Measurements from ENCODE around the gene ASRGL1. TPM values are rescaled to one million over a fixed set of nuclear protein-coding genes. Genes with fewer than 3 reads are reported as not detected.

ASRGL1 gene
- polyA plus RNA-seq, 1 of the 3 experiments (the other 2 are of a cell fraction): 4.3 TPM

DNA sequence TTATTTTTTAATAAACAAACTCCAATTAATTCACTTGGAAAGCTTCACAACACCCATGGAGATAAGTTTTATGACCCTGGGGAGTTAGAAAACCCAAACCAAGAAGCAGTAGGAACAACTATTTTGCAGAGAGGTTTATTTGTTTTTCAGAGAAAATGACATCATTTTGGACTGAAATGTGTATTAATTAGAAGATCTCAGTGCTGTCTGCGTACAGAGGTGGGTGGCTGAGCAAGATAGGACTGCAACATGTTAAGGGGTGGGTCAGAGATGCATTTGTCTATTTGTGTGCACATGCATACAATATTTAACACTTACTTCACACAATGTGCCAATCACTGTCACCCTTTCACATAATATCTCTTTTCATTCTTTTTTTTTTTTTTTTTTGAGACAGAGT lies 82.7 kb downstream of the ASRGL1 start:
- no peak overlapping the region for H3K9ac ChIP-seq
- CTCF ChIA-PET: interaction anchor here (1.6 kb wide), 1 partner anchor 25 kb away, joined by 8 read pairs; no protein-coding TSS in a partner anchor
- H3K4me2 ChIP-seq: no peak overlapping the region
- H3F3A ChIP-seq (replicated peaks; ENCODE audit: insufficient read depth): no peaks in the 10 kb centered on the region
- no peaks in the 10 kb centered on the region for H3K9me3 ChIP-seq
- H3K4me3 ChIP-seq (ENCODE audit: low read depth in 2 of 2, low read length in 1 of 2): no peak overlapping the region
- TF ChIP-seq ELF1 (IDR thresholded peaks at IDR 0.05) (no peak), NFIC (IDR thresholded peaks at IDR 0.05; ENCODE audit: borderline replicate concordance) (no peak), NRF1 (IDR thresholded peaks at IDR 0.05; ENCODE audit: low read depth, low read length) (no peak), RAD21 (IDR thresholded peaks at IDR 0.05; ENCODE audit: low read length) (no peak), TEAD4 (IDR thresholded peaks at IDR 0.05; ENCODE audit: borderline replicate concordance, insufficient read depth) (no peak), SIN3A (IDR thresholded peaks at IDR 0.05; ENCODE audit: borderline replicate concordance, low read depth, low read length) (no peak), TCF12 (IDR thresholded peaks at IDR 0.05) (no peak), MXI1 (IDR thresholded peaks at IDR 0.05; ENCODE audit: low read depth, low read length) (no peak)
- TF ChIP-seq, protein P1, sequence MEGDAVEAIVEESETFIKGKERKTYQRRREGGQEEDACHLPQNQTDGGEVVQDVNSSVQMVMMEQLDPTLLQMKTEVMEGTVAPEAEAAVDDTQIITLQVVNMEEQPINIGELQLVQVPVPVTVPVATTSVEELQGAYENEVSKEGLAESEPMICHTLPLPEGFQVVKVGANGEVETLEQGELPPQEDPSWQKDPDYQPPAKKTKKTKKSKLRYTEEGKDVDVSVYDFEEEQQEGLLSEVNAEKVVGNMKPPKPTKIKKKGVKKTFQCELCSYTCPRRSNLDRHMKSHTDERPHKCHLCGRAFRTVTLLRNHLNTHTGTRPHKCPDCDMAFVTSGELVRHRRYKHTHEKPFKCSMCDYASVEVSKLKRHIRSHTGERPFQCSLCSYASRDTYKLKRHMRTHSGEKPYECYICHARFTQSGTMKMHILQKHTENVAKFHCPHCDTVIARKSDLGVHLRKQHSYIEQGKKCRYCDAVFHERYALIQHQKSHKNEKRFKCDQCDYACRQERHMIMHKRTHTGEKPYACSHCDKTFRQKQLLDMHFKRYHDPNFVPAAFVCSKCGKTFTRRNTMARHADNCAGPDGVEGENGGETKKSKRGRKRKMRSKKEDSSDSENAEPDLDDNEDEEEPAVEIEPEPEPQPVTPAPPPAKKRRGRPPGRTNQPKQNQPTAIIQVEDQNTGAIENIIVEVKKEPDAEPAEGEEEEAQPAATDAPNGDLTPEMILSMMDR (IDR thresholded peaks at IDR 0.05): no peak
- H3K4me1 ChIP-seq (ENCODE audit: control insufficient read depth in 1 of 2, insufficient read depth in 2 of 2, low read depth in 1 of 2, low read length in 1 of 2): peaks cover 3 to 7% of the 10 kb centered on the region in 2 experiments; a peak in 1 of 4 replicates
- no peaks in the 10 kb centered on the region for H3K79me2 ChIP-seq (ENCODE audit: insufficient read depth)
- H3K36me3 ChIP-seq (replicated peaks in 1 of 2; ENCODE audit: control insufficient read depth in 1 of 2, insufficient read depth in 2 of 2, low read length in 1 of 2): no peaks in the 10 kb centered on the region
- whole genome bisulfite sequencing (ENCODE audit: low lambda C conversion rate): 82% methylated on average over 1 of the region's 1 CpG
- H4K20me1 ChIP-seq (ENCODE audit: insufficient read depth): no peaks in the 10 kb centered on the region
- H3K9me2 ChIP-seq: no peaks in the 10 kb centered on the region
- H3K27ac ChIP-seq (ENCODE audit: low read depth in 2 of 2, low read length in 1 of 2): no peak overlapping the region
- DNase-seq: no peak
- no peak overlapping the region for H2AFZ ChIP-seq (ENCODE audit: low read depth)
- H3K27me3 ChIP-seq (ENCODE audit: insufficient read depth): no peaks in the 10 kb centered on the region
- POLR2A ChIA-PET: no interaction called here

DNA sequence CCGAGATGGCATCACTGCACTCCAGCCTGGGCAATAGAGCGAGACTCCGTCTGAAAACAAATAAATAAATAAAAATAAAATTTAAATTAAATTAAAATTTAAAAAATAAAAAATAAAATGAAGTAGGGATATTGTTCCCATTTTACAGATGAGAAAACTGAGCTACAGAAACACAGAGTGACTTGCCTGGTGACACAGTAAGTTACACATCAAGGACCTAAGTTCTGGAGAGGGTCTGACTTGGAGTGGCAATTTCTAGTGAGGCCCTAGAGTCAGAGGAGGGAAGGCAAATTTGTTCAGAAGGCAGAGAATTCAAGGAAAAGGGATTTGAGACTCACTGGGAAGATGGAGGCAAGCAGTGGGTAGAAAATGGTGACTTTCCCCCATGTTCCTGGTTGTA lies 83.6 kb downstream of the ASRGL1 start:
- Histone ChIP-seq H3K4me1 (ENCODE audit: control insufficient read depth in 1 of 2, insufficient read depth in 2 of 2, low read depth in 1 of 2, low read length in 1 of 2) (peaks cover 3 to 7% of the 10 kb centered on the region in 2 experiments; a peak in 1 of 4 replicates), H3F3A (replicated peaks; ENCODE audit: insufficient read depth) (no peaks in the 10 kb centered on the region), H3K27ac (ENCODE audit: low read depth in 2 of 2, low read length in 1 of 2) (no peak overlapping the region), H3K9me3 (no peaks in the 10 kb centered on the region), H3K9me2 (no peaks in the 10 kb centered on the region), H3K9ac (no peak overlapping the region), H3K4me2 (no peak overlapping the region), H3K27me3 (ENCODE audit: insufficient read depth) (no peaks in the 10 kb centered on the region), H3K79me2 (ENCODE audit: insufficient read depth) (no peaks in the 10 kb centered on the region), H4K20me1 (ENCODE audit: insufficient read depth) (no peaks in the 10 kb centered on the region), H3K4me3 (ENCODE audit: low read depth in 2 of 2, low read length in 1 of 2) (no peak overlapping the region), H3K36me3 (replicated peaks in 1 of 2; ENCODE audit: control insufficient read depth in 1 of 2, insufficient read depth in 2 of 2, low read length in 1 of 2) (no peaks in the 10 kb centered on the region), H2AFZ (ENCODE audit: low read depth) (no peak overlapping the region)
- POLR2A ChIA-PET: no interaction called here
- CTCF ChIA-PET: interaction anchor here (0.8 to 9.6 kb wide), 4 partner anchors 26 to 168 kb away, joined by 3 to 183 read pairs (median 3); no protein-coding TSS in a partner anchor
- TF ChIP-seq, protein P1 (IDR thresholded peaks at IDR 0.05): no peak
- TF ChIP-seq, protein P2, sequence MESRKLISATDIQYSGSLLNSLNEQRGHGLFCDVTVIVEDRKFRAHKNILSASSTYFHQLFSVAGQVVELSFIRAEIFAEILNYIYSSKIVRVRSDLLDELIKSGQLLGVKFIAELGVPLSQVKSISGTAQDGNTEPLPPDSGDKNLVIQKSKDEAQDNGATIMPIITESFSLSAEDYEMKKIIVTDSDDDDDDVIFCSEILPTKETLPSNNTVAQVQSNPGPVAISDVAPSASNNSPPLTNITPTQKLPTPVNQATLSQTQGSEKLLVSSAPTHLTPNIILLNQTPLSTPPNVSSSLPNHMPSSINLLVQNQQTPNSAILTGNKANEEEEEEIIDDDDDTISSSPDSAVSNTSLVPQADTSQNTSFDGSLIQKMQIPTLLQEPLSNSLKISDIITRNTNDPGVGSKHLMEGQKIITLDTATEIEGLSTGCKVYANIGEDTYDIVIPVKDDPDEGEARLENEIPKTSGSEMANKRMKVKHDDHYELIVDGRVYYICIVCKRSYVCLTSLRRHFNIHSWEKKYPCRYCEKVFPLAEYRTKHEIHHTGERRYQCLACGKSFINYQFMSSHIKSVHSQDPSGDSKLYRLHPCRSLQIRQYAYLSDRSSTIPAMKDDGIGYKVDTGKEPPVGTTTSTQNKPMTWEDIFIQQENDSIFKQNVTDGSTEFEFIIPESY (IDR thresholded peaks at IDR 0.05; ENCODE audit: borderline replicate concordance, low read depth): no peak
- 97% methylated on average over 3 of the region's 3 CpGs for WGBS (ENCODE audit: low lambda C conversion rate)
- no peak for DNase-seq
